ENCODE results near the gene RRAGA.
"Not testable (repeated sequence)": the region's sequence is repeated elsewhere in the genome, so short reads cannot be mapped to it uniquely, and the experiment has no call there.

Gene RRAGA

DNA sequence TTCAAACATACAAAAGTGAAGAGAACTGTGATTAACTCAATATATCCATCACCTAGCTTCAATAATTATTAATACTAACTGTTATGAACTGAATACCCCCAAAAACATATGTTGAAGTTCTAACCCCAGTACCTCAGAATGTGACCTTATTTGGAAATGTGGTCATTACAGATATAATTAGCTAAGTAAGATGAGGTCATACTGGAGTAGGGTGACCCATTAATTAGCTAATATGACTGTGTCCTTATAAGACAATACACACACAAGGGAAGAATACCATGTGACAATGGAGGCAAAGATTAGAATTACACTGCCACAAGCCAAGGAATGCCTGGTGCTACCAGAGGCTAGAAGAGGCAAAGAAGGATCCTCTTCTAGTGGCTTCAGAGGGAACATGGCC, 7.8 kb downstream of the RRAGA start:
- DNase-seq (ENCODE audit: low read depth): no peak
- H3K4me3 ChIP-seq (ENCODE audit: low read depth, low read length): no peak overlapping the region
- TF ChIP-seq MYC (IDR thresholded peaks at IDR 0.05; ENCODE audit: low read depth, low read length) (no peak), POLR2A (IDR thresholded peaks at IDR 0.05; ENCODE audit: extremely low read depth, insufficient read length) (peak; percentile 18)

GRCh38 chr9:19074229-19074628, 25.0 kb downstream of the RRAGA start:
- TF ChIP-seq MAX (IDR thresholded peaks at IDR 0.05; ENCODE audit: low read depth, low read length) (no peak), MYC (IDR thresholded peaks at IDR 0.05; ENCODE audit: low read depth, low read length) (no peak), CTCF (IDR thresholded peaks at IDR 0.05; ENCODE audit: low read depth, low read length) (no peak), POLR2A (IDR thresholded peaks at IDR 0.05; ENCODE audit: extremely low read depth, insufficient read length) (no peak)
- H3K4me3 ChIP-seq (ENCODE audit: low read depth, low read length): no peak overlapping the region
- DNase-seq (ENCODE audit: low read depth): no peak

- TF ChIP-seq MAX (IDR thresholded peaks at IDR 0.05; ENCODE audit: low read depth, low read length): no peak
- no peak for TF ChIP-seq POLR2A (IDR thresholded peaks at IDR 0.05; ENCODE audit: extremely low read depth, insufficient read length)
- TF ChIP-seq MYC (IDR thresholded peaks at IDR 0.05; ENCODE audit: low read depth, low read length): no peak
- no peak for TF ChIP-seq CTCF (IDR thresholded peaks at IDR 0.05; ENCODE audit: low read depth, low read length)
- H3K4me3 ChIP-seq (ENCODE audit: low read depth, low read length): no peak overlapping the region
- DNase-seq (ENCODE audit: low read depth): no peak
These were observed 25.6 kb downstream of the RRAGA start for GRCh38 chr9:19074836-19075235.

DNA sequence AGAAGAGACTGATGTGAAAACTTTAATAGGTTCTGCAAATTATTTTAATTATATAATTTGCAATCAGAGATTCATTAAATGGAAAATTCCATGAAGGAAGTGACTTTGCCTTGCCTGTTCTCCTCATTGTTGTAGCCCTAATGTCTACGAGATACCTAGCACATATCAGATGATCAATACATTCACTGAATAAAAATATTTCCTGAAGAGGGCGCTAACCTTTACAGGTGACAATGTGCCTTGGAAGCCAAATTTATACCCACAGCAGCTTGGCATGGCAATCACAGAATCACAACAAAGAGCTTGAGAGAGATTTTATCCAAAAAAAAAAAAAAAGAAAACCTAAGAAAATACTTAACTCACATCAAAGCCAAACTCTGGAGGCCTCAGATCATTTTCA, 36.1 kb downstream of the RRAGA start:
- peak; percentile 64 for DNase-seq (ENCODE audit: low read depth)
- TF ChIP-seq CTCF (IDR thresholded peaks at IDR 0.05; ENCODE audit: low read depth, low read length) (peak; percentile 56), MYC (IDR thresholded peaks at IDR 0.05; ENCODE audit: low read depth, low read length) (no peak), MAX (IDR thresholded peaks at IDR 0.05; ENCODE audit: low read depth, low read length) (peak; percentile 22; the same call in 1 of the 2 replicates), POLR2A (IDR thresholded peaks at IDR 0.05; ENCODE audit: extremely low read depth, insufficient read length) (no peak)
- H3K4me3 ChIP-seq (ENCODE audit: low read depth, low read length): no peak overlapping the region

DNA sequence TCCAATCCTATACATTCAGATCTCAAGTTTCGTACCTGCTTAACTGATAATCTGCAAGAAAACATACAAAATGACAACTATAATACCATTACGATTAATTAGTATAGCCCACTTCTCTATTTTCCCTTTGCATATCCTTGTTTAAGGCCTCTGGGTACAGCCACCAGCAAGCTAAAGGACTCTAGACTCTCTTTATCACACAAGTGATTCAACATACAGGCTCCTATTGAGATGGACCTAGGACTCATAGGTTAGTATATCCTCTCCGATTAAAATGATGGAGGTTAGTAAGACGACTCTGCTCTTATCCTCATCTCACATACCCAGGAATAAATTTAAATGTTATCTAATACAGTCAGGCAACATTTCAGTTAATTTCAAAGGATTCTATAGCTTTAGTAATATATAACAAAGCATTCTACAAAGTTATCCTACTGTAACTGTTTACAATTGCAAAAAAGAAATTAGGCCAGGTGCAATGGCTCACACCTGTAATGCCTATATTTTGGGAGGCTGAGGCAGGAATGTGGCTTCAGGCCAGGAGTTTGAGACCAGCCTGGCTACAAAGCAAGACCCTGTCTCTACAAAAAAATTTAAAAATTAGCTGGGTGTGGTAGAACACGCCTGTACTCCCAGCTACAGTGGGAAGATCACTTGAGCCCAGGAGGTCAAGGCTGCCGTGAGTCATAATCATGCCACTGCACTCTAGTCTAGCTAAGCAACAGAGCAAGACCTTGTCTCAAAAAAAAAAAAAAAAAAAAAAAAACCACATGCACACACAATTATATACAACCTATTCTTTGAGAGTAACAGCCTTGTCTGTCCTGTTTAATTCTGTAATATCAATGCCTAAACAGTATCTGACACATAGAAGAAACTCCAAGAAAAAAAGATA, 38.1 kb downstream of the RRAGA start:
- no peak overlapping the region for H3K4me3 ChIP-seq (ENCODE audit: low read depth, low read length)
- DNase-seq (ENCODE audit: low read depth): peak; percentile 28

DNA sequence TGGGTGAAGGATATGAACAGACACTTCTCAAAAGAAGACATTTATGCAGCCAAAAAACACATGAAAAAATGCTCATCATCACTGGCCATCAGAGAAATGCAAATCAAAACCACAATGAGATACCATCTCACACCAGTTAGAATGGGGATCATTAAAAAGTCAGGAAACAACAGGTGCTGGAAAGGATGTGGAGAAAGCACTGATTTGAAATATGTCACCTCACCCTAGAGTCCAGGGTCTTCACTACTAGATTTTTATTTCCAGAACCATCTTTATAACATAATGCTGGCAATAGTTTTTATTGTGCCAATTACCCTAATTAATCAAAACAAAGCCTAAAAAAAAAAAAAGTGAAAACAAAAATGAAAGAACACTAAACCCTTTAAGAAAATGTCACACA, 48.2 kb downstream of the RRAGA start:
- DNase-seq (ENCODE audit: low read depth): not testable (repeated sequence)
- peak overlapping the region; percentile 12 for H3K4me3 ChIP-seq (ENCODE audit: low read depth, low read length)

More for the DNA sequence above, 38.1 kb downstream of the RRAGA start:
- TF ChIP-seq CTCF (IDR thresholded peaks at IDR 0.05; ENCODE audit: low read depth, low read length): no peak
- TF ChIP-seq POLR2A (IDR thresholded peaks at IDR 0.05; ENCODE audit: extremely low read depth, insufficient read length): no peak
- no peak for TF ChIP-seq MYC (IDR thresholded peaks at IDR 0.05; ENCODE audit: low read depth, low read length)
- no peak for TF ChIP-seq MAX (IDR thresholded peaks at IDR 0.05; ENCODE audit: low read depth, low read length)

Data from NB4 (cell line).